Common myeloid progenitor, CD34-positive (primary cell): ENCODE measurements around the gene SINHCAF.
A peak's percentile ranks its signal among the peaks of the same experiment; 100 is the strongest.

ENCODE experiments used
- CTCF ChIA-PET: fragments of 350-600 bp; sonication (Branson Sonifier 250); formaldehyde crosslinking; loops from one replicate; lab custom pipeline; 2021; ENCODE audit warnings: antibody characterized with exemption; lab: Charles Lee
- POLR2A ChIA-PET: fragments of 350-600 bp; sonication (Branson Sonifier 250); formaldehyde crosslinking; loops from one replicate; lab custom pipeline; 2021; ENCODE audit warnings: antibody characterized with exemption; lab: Charles Lee
- DNase-seq, 3 donors: peaks; one replicate each; pipeline versions ENCODE4 v3.0.0 to v3.0.0-alpha.2; 2013
- H3K27ac ChIP-seq, 2 experiments: 1 replicate in 1 of 2; 2 replicates in 1 of 2; pipeline ENCODE4 v1.7.0; 2013; ENCODE audit warnings: inconsistent platforms in 2 of 2, low read length in 2 of 2, mild to moderate bottlenecking in 2 of 2, low read depth in 1 of 2, moderate library complexity in 1 of 2; ENCODE audit not compliant: severe bottlenecking in 2 of 2, insufficient read depth in 1 of 2, poor library complexity in 1 of 2
- H3K27me3 ChIP-seq, 5 experiments: replicated peaks in 2 of 5; 1 replicate in 3 of 5; 2 replicates in 2 of 5; pipeline versions ENCODE4 v1.6.1 to v1.7.0; 2013; ENCODE audit warnings: low read length in 4 of 5, mild to moderate bottlenecking in 2 of 5, moderate library complexity in 2 of 5, inconsistent platforms in 1 of 5; ENCODE audit not compliant: insufficient read depth in 5 of 5, control insufficient read depth in 4 of 5
- H3K36me3 ChIP-seq, 4 experiments: 1 replicate in 2 of 4; 2 replicates in 2 of 4; pipeline versions ENCODE4 v1.6.1 to v1.7.0; 2013; ENCODE audit warnings: low read length in 3 of 4, control low read depth in 1 of 4, mild to moderate bottlenecking in 1 of 4; ENCODE audit not compliant: control insufficient read depth in 4 of 4, insufficient read depth in 4 of 4
- H3K4me1 ChIP-seq, 4 experiments: 1 replicate in 3 of 4; 2 replicates in 1 of 4; pipeline versions ENCODE4 v1.6.1 to v1.7.1; 2013; ENCODE audit warnings: low read length in 3 of 4, mild to moderate bottlenecking in 3 of 4, control low read depth in 1 of 4, inconsistent platforms in 1 of 4, moderate library complexity in 1 of 4; ENCODE audit not compliant: control insufficient read depth in 4 of 4, insufficient read depth in 4 of 4; ENCODE audit errors: control extremely low read depth in 1 of 4
- H3K4me3 ChIP-seq, 7 experiments: 1 replicate in 4 of 7; 2 replicates in 3 of 7; pipeline versions ENCODE4 v1.5.1 to v1.7.0; 2013; ENCODE audit warnings: mild to moderate bottlenecking in 7 of 7, low read length in 6 of 7, moderate library complexity in 6 of 7, inconsistent platforms in 2 of 7, low read depth in 2 of 7, control low read depth in 1 of 7; ENCODE audit not compliant: insufficient read depth in 4 of 7, control insufficient read depth in 1 of 7; ENCODE audit errors: extremely low read depth in 1 of 7
- H3K9me3 ChIP-seq, 5 experiments: 1 replicate in 4 of 5; 2 replicates in 1 of 5; pipeline versions ENCODE4 v1.6.1 to v1.7.1; 2013; ENCODE audit warnings: low read length in 4 of 5, mild to moderate bottlenecking in 2 of 5, inconsistent platforms in 1 of 5, low read depth in 1 of 5, moderate library complexity in 1 of 5; ENCODE audit not compliant: control insufficient read depth in 4 of 5, insufficient read depth in 2 of 5; ENCODE audit errors: control extremely low read depth in 1 of 5
- WGBS: methylation state at CpG from one replicate; pipeline ENCODE4 v1.1.5; 2013; ENCODE audit not compliant: insufficient coverage; 5-methylcytosine and 5-hydroxymethylcytosine counted together

The SINHCAF gene

GRCh38 chr12:31366104-31366621 lies 40.2 kb upstream of the SINHCAF start:
- no peaks in the 10 kb centered on the region for H3K27me3 ChIP-seq
- no peak overlapping the region for H3K27ac ChIP-seq
- ChIA-PET POLR2A (no interaction called here), CTCF (no interaction called here)
- 95% methylated on average over 7 of the region's 11 CpGs for WGBS
- no peaks in the 10 kb centered on the region for H3K36me3 ChIP-seq
- DNase-seq, result no peak
- no peaks in the 10 kb centered on the region for H3K9me3 ChIP-seq
- H3K4me1 ChIP-seq, result peaks cover 4 to 28% (median 22%) of the 10 kb centered on the region in 4 experiments
- H3K4me3 ChIP-seq, result no peak overlapping the region

DNA sequence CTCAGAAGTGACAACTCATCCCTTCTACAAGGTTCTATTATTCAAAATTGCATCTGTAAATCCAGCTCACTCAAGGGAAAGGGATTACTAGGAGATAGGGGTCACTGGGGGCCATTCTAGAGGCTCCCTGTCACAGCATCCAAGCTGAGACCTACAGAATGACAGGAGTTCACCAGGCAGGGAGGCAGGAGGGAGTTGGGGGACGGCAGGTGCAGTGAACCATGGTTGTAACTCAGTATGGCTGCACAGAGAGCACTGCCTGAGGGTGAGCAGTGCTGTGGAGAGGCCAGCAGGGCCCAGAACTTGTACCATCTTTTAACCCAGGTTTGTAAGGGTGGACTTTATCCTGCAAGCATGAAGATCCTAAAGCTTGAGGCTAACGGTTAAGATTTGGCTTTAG lies 37.9 kb upstream of the SINHCAF start:
- no peaks in the 10 kb centered on the region for H3K9me3 ChIP-seq
- H3K27ac ChIP-seq, result peak overlapping the region in 1 of 2 experiments; percentile 50
- WGBS, result 93% methylated on average over 2 of the region's 2 CpGs
- ChIA-PET CTCF (interaction anchor here (1.0 to 2.7 kb wide), 7 partner anchors 9 to 112 kb away, joined by 3 to 16 read pairs (median 5); no protein-coding TSS in a partner anchor), POLR2A (interaction anchor here (0.7 to 1.0 kb wide), 2 partner anchors 112 to 1004 kb away, joined by 3 to 4 read pairs; no protein-coding TSS in a partner anchor)
- DNase-seq, result no peak
- peaks cover 4 to 24% (median 21%) of the 10 kb centered on the region in 4 experiments for H3K4me1 ChIP-seq
- no peak overlapping the region for H3K4me3 ChIP-seq
- H3K27me3 ChIP-seq, result no peaks in the 10 kb centered on the region
- no peaks in the 10 kb centered on the region for H3K36me3 ChIP-seq

- H3K4me3 ChIP-seq, result no peak overlapping the region
- peaks cover 4 to 24% (median 21%) of the 10 kb centered on the region in 4 experiments for H3K4me1 ChIP-seq
- H3K36me3 ChIP-seq, result no peaks in the 10 kb centered on the region
- CTCF ChIA-PET, result interaction anchor here (0.9 to 2.7 kb wide), 10 partner anchors 13 to 117 kb away, joined by 3 to 16 read pairs (median 6); no protein-coding TSS in a partner anchor
- WGBS, result 53% methylated on average over 5 of the region's 6 CpGs
- no peaks in the 10 kb centered on the region for H3K27me3 ChIP-seq
- POLR2A ChIA-PET, result interaction anchor here (1.0 kb wide), 1 partner anchor 112 kb away, joined by 3 read pairs; no protein-coding TSS in a partner anchor
- H3K27ac ChIP-seq, result peak overlapping the region in 1 of 2 experiments; percentile 50
- DNase-seq, result peak in 2 of 3 donors; percentile 12 to 23
- H3K9me3 ChIP-seq, result no peaks in the 10 kb centered on the region
Measured at GRCh38 chr12:31363416-31363809, 37.5 kb upstream of the SINHCAF start.

GRCh38 chr12:31362759-31363415 lies 36.9 kb upstream of the SINHCAF start:
- POLR2A ChIA-PET, result interaction anchor here (1.0 kb wide), 1 partner anchor 111 kb away, joined by 3 read pairs; no protein-coding TSS in a partner anchor
- Histone ChIP-seq H3K9me3 (no peaks in the 10 kb centered on the region), H3K36me3 (no peaks in the 10 kb centered on the region), H3K27me3 (no peaks in the 10 kb centered on the region), H3K4me3 (peak overlapping the region in 5 of 7 experiments; percentile 10 to 49 (median 47)), H3K27ac (peak overlapping the region in 1 of 2 experiments; percentile 50), H3K4me1 (peaks cover 4 to 24% (median 21%) of the 10 kb centered on the region in 4 experiments)
- DNase-seq, result peak; percentile 82 to 96 (median 93)
- CTCF ChIA-PET, result interaction anchor here (0.6 to 2.7 kb wide), 14 partner anchors 13 to 117 kb away, joined by 3 to 16 read pairs (median 4); no protein-coding TSS in a partner anchor
- 8% methylated on average over 3 of the region's 6 CpGs for WGBS

GRCh38 chr12:31362115-31362758 lies 36.3 kb upstream of the SINHCAF start:
- Histone ChIP-seq H3K4me3 (peak overlapping the region in 5 of 7 experiments; percentile 10 to 49 (median 47)), H3K9me3 (no peaks in the 10 kb centered on the region), H3K27ac (peak overlapping the region in 1 of 2 experiments; percentile 50), H3K27me3 (no peaks in the 10 kb centered on the region), H3K4me1 (peaks cover 4 to 24% (median 21%) of the 10 kb centered on the region in 4 experiments), H3K36me3 (no peaks in the 10 kb centered on the region)
- POLR2A ChIA-PET, result no interaction called here
- WGBS, result 39% methylated on average over 9 of the region's 13 CpGs
- DNase-seq, result peak in 2 of 3 donors; percentile 37 to 58
- CTCF ChIA-PET, result interaction anchor here (0.6 to 2.7 kb wide), 14 partner anchors 12 to 116 kb away, joined by 3 to 16 read pairs (median 4); no protein-coding TSS in a partner anchor

DNA sequence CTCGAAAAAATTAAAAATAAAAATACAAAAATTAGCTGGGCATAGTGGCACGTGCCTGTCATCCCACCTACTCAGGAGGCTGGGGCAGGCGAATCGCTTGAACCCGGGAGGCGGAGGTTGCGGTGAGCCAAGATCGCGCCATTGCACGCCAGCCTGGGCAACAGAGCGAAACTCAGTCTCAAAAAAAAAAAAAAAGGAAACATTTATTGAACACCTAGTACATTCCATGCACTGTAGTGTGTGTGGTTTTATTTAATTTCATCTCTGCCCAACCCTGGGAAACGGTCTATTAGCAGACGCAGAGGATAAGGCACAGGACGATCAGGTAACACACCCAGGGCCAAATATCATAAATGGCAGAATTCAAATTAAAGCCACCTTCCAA lies 35.8 kb upstream of the SINHCAF start:
- no peak overlapping the region for H3K27ac ChIP-seq
- no peaks in the 10 kb centered on the region for H3K9me3 ChIP-seq
- WGBS, result 97% methylated on average over 5 of the region's 14 CpGs
- ChIA-PET POLR2A (no interaction called here), CTCF (interaction anchor here (0.7 to 2.7 kb wide), 8 partner anchors 12 to 111 kb away, joined by 3 to 16 read pairs (median 4); no protein-coding TSS in a partner anchor)
- H3K4me3 ChIP-seq, result peak overlapping the region in 3 of 7 experiments; percentile 47 to 49 (median 48)
- no peak for DNase-seq
- peaks cover 4 to 24% (median 21%) of the 10 kb centered on the region in 4 experiments for H3K4me1 ChIP-seq
- H3K36me3 ChIP-seq, result no peaks in the 10 kb centered on the region
- H3K27me3 ChIP-seq, result no peaks in the 10 kb centered on the region
